ENCODE data around the gene TUT4.

Gene TUT4

DNA sequence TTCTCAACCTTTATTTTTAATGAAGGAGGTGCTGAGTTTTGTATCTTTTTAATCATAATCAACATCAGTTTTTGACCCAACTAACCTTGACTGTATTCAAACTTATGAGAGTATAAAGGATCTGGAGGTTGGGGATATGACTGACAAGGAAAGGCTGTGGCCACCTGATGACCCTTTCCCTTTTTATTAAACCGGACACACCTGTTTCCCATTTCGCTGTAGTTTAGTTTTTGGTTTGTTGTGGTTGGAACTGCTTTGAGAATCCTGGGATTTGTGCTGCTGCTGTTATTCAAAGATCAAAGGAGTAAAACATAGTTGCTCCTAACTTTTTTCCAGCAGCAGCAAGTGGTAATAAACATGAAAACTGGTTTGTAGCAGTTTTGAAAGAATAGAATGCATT, 136.1 kb downstream of the TUT4 start:
- in situ Hi-C loops (cut with HindIII; ENCODE audit: low sequenced_read_pairs) = no loop called here
- TF ChIP-seq, protein P1, sequence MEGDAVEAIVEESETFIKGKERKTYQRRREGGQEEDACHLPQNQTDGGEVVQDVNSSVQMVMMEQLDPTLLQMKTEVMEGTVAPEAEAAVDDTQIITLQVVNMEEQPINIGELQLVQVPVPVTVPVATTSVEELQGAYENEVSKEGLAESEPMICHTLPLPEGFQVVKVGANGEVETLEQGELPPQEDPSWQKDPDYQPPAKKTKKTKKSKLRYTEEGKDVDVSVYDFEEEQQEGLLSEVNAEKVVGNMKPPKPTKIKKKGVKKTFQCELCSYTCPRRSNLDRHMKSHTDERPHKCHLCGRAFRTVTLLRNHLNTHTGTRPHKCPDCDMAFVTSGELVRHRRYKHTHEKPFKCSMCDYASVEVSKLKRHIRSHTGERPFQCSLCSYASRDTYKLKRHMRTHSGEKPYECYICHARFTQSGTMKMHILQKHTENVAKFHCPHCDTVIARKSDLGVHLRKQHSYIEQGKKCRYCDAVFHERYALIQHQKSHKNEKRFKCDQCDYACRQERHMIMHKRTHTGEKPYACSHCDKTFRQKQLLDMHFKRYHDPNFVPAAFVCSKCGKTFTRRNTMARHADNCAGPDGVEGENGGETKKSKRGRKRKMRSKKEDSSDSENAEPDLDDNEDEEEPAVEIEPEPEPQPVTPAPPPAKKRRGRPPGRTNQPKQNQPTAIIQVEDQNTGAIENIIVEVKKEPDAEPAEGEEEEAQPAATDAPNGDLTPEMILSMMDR (IDR thresholded peaks at IDR 0.05; ENCODE audit: low read depth, low read length, missing control alignments) = no peak
- H3K4me3 ChIP-seq (ENCODE audit: low read depth, low read length) = no peak overlapping the region
- DNase-seq (ENCODE audit: low read depth) = no peak

DNA sequence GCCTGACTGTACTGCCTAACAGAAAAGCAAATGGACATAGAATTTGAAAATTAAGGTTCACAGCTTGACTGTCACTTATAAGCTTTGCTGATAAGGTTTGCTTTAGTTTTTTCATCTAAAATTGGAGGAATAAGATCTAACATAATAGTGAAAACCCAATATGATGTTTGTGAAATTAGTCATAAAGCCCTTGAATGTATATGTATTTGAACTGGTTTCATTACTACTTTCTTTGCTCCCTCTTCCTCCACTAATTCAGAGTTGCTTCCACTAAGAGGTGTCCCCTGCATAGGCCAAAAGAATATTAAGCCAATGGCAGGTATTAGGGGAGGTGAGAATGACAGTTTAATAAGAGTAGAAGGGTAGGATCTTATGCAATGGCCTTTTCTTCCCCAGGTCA, 137.9 kb downstream of the TUT4 start:
- no peak overlapping the region for H3K4me3 ChIP-seq (ENCODE audit: low read depth, low read length)
- DNase-seq (ENCODE audit: low read depth) = no peak
- in situ Hi-C loops (cut with HindIII; ENCODE audit: low sequenced_read_pairs) = no loop called here
- TF ChIP-seq, protein P1 (IDR thresholded peaks at IDR 0.05; ENCODE audit: low read depth, low read length, missing control alignments) = no peak

GRCh38 chr1:52413410-52413989, 139.4 kb downstream of the TUT4 start:
- in situ Hi-C loops (cut with HindIII; ENCODE audit: low sequenced_read_pairs) = no loop called here
- DNase-seq (ENCODE audit: low read depth) = no peak
- TF ChIP-seq, protein P1 (IDR thresholded peaks at IDR 0.05; ENCODE audit: low read depth, low read length, missing control alignments) = no peak

DNA sequence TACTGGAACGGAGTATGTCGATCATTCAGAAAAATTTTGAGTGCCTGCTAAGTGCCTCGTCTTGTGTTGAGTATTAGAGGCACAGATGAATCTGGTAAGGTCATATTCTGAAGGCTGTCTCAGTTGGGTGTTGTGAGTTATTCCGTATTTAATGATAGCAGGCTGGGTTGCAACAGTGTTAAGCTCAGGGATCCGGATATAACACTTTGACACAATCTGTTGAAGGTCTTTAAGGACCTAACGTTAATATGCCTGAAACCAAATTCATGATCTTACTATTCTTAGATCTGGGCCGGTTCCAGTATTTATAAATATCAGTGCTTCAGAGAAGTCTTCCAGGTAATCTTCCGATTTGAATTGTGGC, 147.9 kb downstream of the TUT4 start:
- in situ Hi-C loops (cut with HindIII; ENCODE audit: low sequenced_read_pairs) = no loop called here
- TF ChIP-seq, protein P1 (IDR thresholded peaks at IDR 0.05; ENCODE audit: low read depth, low read length, missing control alignments) = no peak
- peak overlapping the region; percentile 89 for H3K4me3 ChIP-seq (ENCODE audit: low read depth, low read length)
- DNase-seq (ENCODE audit: low read depth) = no peak

More at GRCh38 chr1:52413410-52413989, 139.4 kb downstream of the TUT4 start:
- H3K4me3 ChIP-seq (ENCODE audit: low read depth, low read length) = no peak overlapping the region

DNA sequence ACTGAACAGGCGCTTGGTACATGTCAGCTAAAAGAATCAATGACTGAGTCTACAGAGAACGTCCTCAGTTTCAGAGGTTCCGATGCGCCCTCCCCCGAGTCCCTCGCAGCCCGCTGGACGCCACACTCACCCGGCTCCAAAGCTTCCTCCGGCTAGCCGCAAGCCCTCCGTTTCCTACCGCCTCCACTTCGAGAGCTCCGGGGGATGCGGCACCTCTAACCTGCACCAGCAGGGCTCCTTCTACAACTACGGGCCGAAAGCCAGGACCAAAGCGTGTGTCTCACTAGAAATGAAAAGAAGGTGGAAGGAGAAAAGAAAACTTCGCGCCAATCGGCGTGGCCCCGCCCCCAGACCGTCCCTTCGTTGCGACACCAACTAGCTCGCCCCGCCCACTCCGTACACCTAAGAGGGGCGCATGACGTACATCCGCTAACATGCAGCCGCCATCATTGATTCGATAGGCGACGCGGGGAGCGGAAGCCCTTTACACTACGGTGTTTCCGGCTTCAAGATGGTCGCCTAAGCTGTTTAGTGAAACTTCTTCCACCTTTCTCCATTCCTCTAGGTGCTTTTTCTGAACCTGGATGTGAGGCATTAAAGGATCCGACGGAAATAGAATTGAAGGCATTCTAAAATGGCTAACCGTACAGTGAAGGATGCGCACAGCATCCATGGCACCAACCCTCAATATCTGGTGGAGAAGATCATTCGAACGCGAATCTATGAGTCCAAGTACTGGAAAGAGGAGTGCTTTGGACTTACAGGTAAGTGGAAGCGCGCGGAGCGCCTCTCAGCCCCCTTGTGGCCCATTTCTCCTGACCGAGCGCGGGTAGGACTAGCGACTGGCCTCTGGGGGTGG, 148.5 kb downstream of the TUT4 start, which contains the start of the genes ORC1 and PRPF38A:
TSS of gene ORC1 (minus strand) at position 308 of the 859 bp plus-strand sequence. CDS start 2,200 bp downstream, outside the sequence.
TSS of gene PRPF38A (plus strand) at position 487 of the 859 bp plus-strand sequence. CDS start at position 635, 148 bp downstream.
- TF ChIP-seq, protein P1 (IDR thresholded peaks at IDR 0.05; ENCODE audit: low read depth, low read length, missing control alignments) = peak; percentile 74
- DNase-seq (ENCODE audit: low read depth) = peak; percentile 96
- in situ Hi-C loops (cut with HindIII; ENCODE audit: low sequenced_read_pairs) = no loop called here
- peak within 1 kb of the TSS; percentile 89 for H3K4me3 ChIP-seq (ENCODE audit: low read depth, low read length)

GRCh38 chr1:52403566-52404115, 149.3 kb downstream of the TUT4 start:
- TF ChIP-seq, protein P1 (IDR thresholded peaks at IDR 0.05; ENCODE audit: low read depth, low read length, missing control alignments) = no peak
- in situ Hi-C loops (cut with HindIII; ENCODE audit: low sequenced_read_pairs) = no loop called here
- peak overlapping the region; percentile 89 for H3K4me3 ChIP-seq (ENCODE audit: low read depth, low read length)
- DNase-seq (ENCODE audit: low read depth) = peak; percentile 33

Measured in astrocyte of the cerebellum (primary cell).